SK-N-MC (cell line): ENCODE data around the gene NCBP2.

Source experiments
- EZH2 ChIP-seq: fragments of 200-600 bp; sonication (generic); IDR thresholded peaks from one replicate; pipeline ENCODE4 v1.6.1; 2017; ENCODE audit warnings: antibody characterized with exemption
- POLR2AphosphoS5 ChIP-seq: IDR thresholded peaks from 2 replicates; pipeline ENCODE4 v1.6.1; 2012; ENCODE audit warnings: mild to moderate bottlenecking, low read depth, low read length, borderline replicate concordance

- TF ChIP-seq POLR2AphosphoS5 = no peak
- TF ChIP-seq EZH2 = no peak
These were observed 25.3 kb upstream of the NCBP2 start for GRCh38 chr3:196967412-196968232.
